ENCODE measurements around the gene CTSC. TPM values are rescaled to one million over a fixed set of nuclear protein-coding genes. Genes with fewer than 3 reads are reported as not detected.

The CTSC gene
- 10 to 100 TPM; 19.1 to 22.2 TPM for total RNA-seq

DNA sequence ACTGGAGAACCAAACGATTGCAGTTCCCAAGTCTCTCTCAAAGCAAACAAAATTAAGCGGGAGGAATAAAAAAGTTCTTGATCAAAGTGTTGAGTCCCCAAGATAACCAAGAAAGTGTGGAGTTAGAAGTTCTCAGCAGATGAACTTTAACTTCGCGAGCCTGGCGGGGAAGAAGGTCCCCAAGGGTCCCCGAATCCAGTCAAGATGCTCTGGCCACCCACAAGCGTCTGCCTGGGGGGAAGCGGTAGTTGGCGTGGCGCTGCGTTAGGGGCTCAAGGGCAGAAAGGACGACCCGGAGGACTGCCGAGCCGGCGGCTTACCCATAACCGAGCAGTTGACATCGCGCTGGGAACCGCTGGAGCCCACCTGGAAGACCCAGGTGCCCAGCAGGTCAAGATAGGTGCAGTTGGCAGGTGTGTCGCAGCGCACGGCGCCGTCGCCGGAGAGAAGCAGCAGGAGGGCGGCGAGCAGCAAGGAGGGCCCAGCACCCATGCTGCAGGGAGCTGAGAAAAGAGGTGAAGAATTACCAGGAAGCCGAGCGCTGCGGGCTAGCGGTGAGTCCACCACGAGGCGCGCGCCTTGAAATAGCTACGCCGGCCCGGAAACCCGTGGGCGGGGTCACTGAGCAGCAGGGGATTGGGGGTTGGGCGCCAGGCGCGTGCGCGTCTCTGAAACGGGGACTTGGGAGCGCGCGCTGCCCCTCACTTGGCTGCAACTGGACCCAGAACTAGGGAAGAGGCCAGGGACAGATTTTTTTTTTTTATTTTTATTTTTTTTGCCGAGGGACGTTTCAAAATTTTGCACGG lies at the start of gene CTSC:
CTSC (minus strand) TSS at position 556 of the 806 bp plus-strand sequence; CDS start at position 492, 64 bp downstream.
- peak; percentile 92 for DNase-seq
- intact Hi-C loops (cut with micrococcal nuclease), result loop anchor here (2.0 to 10.0 kb wide), 5 partner anchors 35 to 1300 kb away; partner anchors contain the start of gene TMEM135
- Mint-ChIP-seq H3K9me3 (no peaks in the 10 kb centered on the region), H3K27me3 (ENCODE audit: low read depth) (no peaks in the 10 kb centered on the region), H3K27ac (peak within 1 kb of the TSS; percentile 73), H3K4me3 (peak within 1 kb of the TSS; percentile 99), H3K36me3 (ENCODE audit: low read depth) (peaks cover 21% of the 10 kb centered on the region), H3K4me1 (ENCODE audit: low read depth) (peaks cover 48% of the 10 kb centered on the region)
- CTCF ChIA-PET, result interaction anchor here (0.7 to 1.8 kb wide), 6 partner anchors 9 to 642 kb away, joined by 3 to 4 read pairs (median 3); no protein-coding TSS in a partner anchor

DNA sequence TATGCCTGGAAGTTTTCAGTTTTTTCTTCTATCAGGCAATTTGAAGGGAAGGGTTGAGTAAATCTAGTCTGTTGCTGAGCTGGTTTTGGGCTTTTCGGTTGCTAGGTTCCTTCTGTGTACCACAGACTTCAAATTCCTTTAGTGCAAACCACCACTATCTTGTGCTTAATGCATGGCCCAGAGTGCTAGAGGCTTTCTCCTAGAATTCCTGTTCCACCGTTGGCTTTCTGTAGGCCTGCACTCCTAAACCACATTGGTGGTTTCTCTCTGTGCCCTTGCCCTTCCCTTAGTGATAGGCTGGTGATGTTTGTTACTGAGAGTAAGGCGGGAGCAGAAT lies 47.1 kb upstream of the CTSC start:
- DNase-seq, result no peak
- intact Hi-C loops (cut with micrococcal nuclease), result no loop called here
- Mint-ChIP-seq H3K27me3 (ENCODE audit: low read depth) (no peaks in the 10 kb centered on the region), H3K4me3 (no peak overlapping the region), H3K36me3 (ENCODE audit: low read depth) (no peaks in the 10 kb centered on the region), H3K9me3 (no peaks in the 10 kb centered on the region), H3K27ac (no peak overlapping the region), H3K4me1 (ENCODE audit: low read depth) (peaks cover 4% of the 10 kb centered on the region)
- CTCF ChIA-PET, result no interaction called here

DNA sequence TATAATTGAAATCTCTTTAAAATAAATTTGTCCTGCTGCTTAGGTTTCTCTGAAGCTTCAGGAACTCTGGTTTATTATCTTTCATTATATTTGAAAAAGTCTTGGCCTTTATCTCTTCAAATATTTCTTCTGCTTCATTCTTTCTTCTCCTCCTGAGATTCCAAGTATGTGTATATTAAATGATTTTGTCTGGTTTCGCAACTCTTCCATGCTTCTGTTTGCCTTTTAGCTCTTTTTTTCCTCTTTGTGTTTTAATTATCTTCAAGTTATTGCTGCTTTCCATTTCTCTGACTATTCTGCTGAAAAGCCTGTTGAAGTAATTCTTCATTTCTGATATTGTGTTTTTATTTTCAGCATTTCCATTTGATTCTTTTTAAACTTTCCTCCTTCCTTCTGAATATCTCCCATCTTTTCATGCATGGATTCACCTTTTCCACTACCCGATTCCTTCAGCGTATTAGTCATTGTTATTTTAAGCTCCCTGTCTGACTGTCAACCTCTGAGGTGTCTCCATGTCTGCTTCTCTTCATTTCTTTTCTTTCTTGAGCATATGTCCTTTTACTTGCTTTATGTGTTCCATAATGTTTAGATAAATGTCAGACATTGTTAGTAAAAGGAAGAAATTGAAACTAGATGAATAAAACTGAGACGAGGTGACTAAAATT lies 46.6 kb upstream of the CTSC start:
- CTCF ChIA-PET, result no interaction called here
- no peaks in the 10 kb centered on the region for H3K36me3 Mint-ChIP-seq (ENCODE audit: low read depth)
- no peaks in the 10 kb centered on the region for H3K27me3 Mint-ChIP-seq (ENCODE audit: low read depth)
- no peak overlapping the region for H3K4me3 Mint-ChIP-seq
- no peaks in the 10 kb centered on the region for H3K9me3 Mint-ChIP-seq
- H3K4me1 Mint-ChIP-seq (ENCODE audit: low read depth), result peaks cover 4% of the 10 kb centered on the region
- no peak overlapping the region for H3K27ac Mint-ChIP-seq
- DNase-seq, result no peak
- intact Hi-C loops (cut with micrococcal nuclease), result no loop called here

DNA sequence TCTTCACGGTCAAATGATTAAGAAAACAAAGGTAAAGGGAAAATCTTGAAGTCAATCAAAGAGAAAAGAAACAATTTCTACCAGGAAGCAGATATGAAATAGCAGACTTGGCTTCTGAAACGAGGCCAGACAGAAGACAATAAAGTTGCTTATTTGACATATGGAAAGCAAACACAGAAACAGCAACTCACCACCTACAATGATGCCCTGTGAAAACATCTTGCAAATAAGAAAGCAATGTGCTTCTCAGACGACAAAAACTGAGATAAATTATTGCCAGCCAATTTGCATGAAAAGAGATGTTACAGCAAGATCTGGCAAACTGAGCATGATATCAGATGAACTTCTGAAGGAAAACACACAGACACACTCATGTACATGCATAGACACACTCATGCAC lies 45.9 kb upstream of the CTSC start:
- no peak for DNase-seq
- Mint-ChIP-seq H3K9me3 (no peaks in the 10 kb centered on the region), H3K36me3 (ENCODE audit: low read depth) (no peaks in the 10 kb centered on the region), H3K27me3 (ENCODE audit: low read depth) (no peaks in the 10 kb centered on the region), H3K4me1 (ENCODE audit: low read depth) (peaks cover 4% of the 10 kb centered on the region), H3K4me3 (no peak overlapping the region), H3K27ac (no peak overlapping the region)
- intact Hi-C loops (cut with micrococcal nuclease), result no loop called here
- CTCF ChIA-PET, result no interaction called here

DNA sequence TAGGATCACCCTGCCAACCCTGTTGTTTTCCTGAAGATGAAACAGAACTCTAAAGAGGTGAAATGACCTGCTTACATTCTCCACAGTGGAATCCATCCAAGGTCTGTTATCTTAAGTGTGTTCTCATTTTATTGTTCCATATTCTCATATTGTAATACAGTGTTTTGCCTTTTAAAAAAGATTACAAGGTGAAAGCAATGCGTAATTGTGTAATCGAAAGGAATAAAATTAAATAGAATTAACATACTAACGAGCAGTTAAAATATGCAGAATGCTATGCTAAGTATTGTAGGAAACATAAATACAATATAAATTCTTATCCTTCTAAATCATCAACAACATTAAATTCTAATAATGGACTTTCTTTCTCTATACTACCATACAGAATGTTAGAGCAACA lies 41.6 kb upstream of the CTSC start:
- CTCF ChIA-PET, result interaction anchor here (0.7 kb wide), 1 partner anchor 37 kb away, joined by 3 read pairs; no protein-coding TSS in a partner anchor
- no peak for DNase-seq
- intact Hi-C loops (cut with micrococcal nuclease), result no loop called here
- Mint-ChIP-seq H3K36me3 (ENCODE audit: low read depth) (no peaks in the 10 kb centered on the region), H3K9me3 (no peaks in the 10 kb centered on the region), H3K4me3 (no peak overlapping the region), H3K4me1 (ENCODE audit: low read depth) (no peaks in the 10 kb centered on the region), H3K27ac (no peak overlapping the region), H3K27me3 (ENCODE audit: low read depth) (no peaks in the 10 kb centered on the region)

DNA sequence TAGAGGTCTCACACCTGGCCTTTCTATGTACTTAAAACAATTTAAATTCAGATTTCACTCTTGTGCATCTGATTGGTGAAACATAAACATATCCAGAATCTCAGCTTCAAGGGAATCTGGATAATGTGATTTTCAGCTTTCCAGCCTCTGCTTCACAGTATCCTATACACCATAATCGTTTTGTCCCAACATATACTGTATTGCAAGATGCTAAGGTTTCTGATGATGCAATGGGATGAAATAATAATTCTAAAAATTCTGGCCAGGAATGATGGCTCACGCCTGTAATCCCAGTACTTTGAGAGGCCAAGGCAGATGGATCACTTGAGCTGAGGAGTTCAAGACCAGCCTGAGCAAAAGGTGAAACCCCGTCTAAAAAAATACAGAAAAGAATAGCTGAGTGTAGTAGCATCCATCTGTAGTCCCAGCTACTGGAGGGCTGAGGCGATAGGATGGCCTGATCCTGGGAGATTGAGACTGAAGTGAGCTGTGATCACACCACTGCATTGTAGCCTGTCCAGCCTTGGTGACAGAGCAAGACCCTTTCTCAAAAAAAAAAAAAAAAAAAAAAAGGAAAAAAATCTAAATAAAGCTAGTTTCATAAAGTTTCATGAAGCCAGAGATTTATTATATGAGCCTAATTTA lies 41.0 kb upstream of the CTSC start:
- intact Hi-C loops (cut with micrococcal nuclease), result no loop called here
- H3K27ac Mint-ChIP-seq, result no peak overlapping the region
- H3K4me3 Mint-ChIP-seq, result no peak overlapping the region
- H3K4me1 Mint-ChIP-seq (ENCODE audit: low read depth), result no peaks in the 10 kb centered on the region
- no peak for DNase-seq
- no peaks in the 10 kb centered on the region for H3K36me3 Mint-ChIP-seq (ENCODE audit: low read depth)
- CTCF ChIA-PET, result interaction anchor here (0.7 kb wide), 1 partner anchor 38 kb away, joined by 3 read pairs; no protein-coding TSS in a partner anchor
- H3K9me3 Mint-ChIP-seq, result no peaks in the 10 kb centered on the region
- H3K27me3 Mint-ChIP-seq (ENCODE audit: low read depth), result no peaks in the 10 kb centered on the region

DNA sequence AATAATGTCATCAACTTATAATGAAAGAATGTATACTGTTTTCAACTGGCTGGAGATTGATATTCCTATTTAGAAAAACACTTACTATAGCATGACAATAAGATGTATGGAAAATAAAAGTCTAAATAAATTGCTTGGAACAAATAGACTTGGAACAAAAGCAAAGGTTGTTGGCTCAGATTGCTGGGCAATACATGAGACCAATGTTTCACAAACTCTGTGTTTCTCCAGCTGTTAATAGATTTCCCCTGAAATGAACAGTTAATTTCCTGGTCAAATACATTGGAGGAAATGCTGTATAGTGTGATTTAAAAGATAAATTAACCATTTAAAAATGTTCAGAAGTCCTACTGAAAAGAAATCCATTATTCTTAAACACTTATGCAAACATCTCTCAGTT lies 40.1 kb upstream of the CTSC start:
- H3K36me3 Mint-ChIP-seq (ENCODE audit: low read depth), result no peaks in the 10 kb centered on the region
- no peaks in the 10 kb centered on the region for H3K4me1 Mint-ChIP-seq (ENCODE audit: low read depth)
- intact Hi-C loops (cut with micrococcal nuclease), result no loop called here
- CTCF ChIA-PET, result no interaction called here
- DNase-seq, result no peak
- H3K27ac Mint-ChIP-seq, result no peak overlapping the region
- H3K4me3 Mint-ChIP-seq, result no peak overlapping the region
- no peaks in the 10 kb centered on the region for H3K27me3 Mint-ChIP-seq (ENCODE audit: low read depth)
- no peaks in the 10 kb centered on the region for H3K9me3 Mint-ChIP-seq

DNA sequence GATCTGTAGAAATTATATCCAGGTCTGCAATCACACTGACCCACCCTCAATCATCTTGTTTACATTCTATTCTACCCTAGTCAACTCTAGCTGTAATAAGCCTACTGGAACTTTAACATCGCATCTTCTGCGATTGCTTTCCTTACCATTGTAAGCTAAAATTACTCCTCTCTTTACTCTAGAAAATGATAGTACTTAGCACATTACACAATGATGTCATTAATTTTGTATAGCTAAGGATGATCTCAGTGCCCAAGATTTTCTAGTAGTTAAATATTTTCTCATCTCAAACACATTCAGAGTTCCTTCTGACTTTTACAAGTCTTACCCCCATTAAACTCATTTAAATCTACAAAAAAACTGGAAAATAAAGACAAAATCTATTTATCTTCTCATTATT lies 39.6 kb upstream of the CTSC start:
- CTCF ChIA-PET, result no interaction called here
- Mint-ChIP-seq H3K27me3 (ENCODE audit: low read depth) (no peaks in the 10 kb centered on the region), H3K27ac (no peak overlapping the region), H3K4me3 (no peak overlapping the region), H3K36me3 (ENCODE audit: low read depth) (no peaks in the 10 kb centered on the region), H3K9me3 (no peaks in the 10 kb centered on the region), H3K4me1 (ENCODE audit: low read depth) (no peaks in the 10 kb centered on the region)
- DNase-seq, result no peak
- intact Hi-C loops (cut with micrococcal nuclease), result no loop called here

DNA sequence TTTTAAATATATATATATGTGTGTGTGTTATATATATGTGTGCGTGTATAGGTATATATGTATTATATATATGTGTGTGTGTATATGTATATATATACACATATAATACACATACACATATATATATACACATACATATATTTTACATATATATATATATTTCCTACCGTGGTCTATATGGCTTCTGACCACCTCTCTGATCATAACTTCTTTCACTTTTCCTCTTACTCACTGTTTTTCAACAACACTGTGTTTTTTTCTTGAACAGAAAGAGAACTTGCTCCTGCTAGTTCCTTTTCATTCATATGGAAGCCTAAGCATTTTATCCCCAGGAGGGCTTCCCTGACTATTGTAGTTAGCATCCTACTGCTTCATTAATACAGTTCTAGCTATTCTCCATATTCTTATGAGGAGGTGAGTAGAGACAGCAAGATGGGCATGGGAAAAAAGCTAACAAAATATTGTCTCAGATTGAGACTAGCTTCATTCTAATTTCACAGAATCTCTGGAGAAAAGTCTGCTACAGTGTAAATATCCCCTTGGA lies 38.5 kb upstream of the CTSC start:
- Mint-ChIP-seq H3K27me3 (ENCODE audit: low read depth) (no peaks in the 10 kb centered on the region), H3K27ac (no peak overlapping the region), H3K4me1 (ENCODE audit: low read depth) (peaks cover 8% of the 10 kb centered on the region), H3K36me3 (ENCODE audit: low read depth) (no peaks in the 10 kb centered on the region), H3K4me3 (no peak overlapping the region), H3K9me3 (no peaks in the 10 kb centered on the region)
- intact Hi-C loops (cut with micrococcal nuclease), result no loop called here
- CTCF ChIA-PET, result no interaction called here
- no peak for DNase-seq

DNA sequence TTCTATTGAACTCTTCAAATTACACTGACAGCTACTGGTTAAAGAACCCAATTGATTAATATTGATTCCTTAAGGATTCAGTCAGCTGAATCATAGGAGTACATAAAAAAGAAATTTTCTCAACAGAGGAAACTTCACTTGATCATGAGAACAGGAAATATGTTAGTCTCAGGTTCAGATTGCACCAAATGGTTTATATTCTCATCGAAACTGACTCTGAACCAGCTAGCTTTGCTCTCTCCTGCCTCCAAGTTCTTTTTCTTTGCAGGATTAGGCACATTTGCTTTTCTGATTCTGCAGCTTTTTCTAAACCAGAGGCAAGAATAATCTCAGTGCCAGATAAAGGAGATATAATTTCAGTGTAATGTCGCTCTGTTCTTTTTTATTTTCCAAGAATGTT lies 33.2 kb upstream of the CTSC start:
- H3K9me3 Mint-ChIP-seq, result no peaks in the 10 kb centered on the region
- H3K4me1 Mint-ChIP-seq (ENCODE audit: low read depth), result peaks cover 25% of the 10 kb centered on the region
- CTCF ChIA-PET, result no interaction called here
- peak overlapping the region; percentile 12 for H3K27ac Mint-ChIP-seq
- DNase-seq, result no peak
- no peaks in the 10 kb centered on the region for H3K36me3 Mint-ChIP-seq (ENCODE audit: low read depth)
- no peaks in the 10 kb centered on the region for H3K27me3 Mint-ChIP-seq (ENCODE audit: low read depth)
- intact Hi-C loops (cut with micrococcal nuclease), result no loop called here
- no peak overlapping the region for H3K4me3 Mint-ChIP-seq

DNA sequence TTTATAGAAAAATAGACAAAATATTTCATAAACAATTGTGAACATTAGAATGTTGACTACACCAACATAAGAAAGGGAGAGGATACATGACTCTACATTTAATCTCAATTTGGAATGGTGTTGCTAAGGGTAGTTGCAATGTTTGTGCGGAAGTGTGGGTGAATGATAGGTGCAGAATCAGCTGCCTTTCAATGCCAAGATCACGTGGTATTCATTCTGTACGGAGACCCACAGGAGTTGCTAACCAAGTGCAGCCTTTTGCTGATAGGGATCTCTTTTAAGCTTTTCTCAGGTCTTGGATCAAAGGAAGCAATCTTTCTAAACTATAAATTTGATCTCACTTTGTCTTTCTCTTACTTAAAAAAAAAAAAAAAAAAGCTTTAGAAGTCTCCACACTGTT lies 29.8 kb upstream of the CTSC start:
- H3K4me3 Mint-ChIP-seq, result no peak overlapping the region
- H3K27ac Mint-ChIP-seq, result no peak overlapping the region
- H3K36me3 Mint-ChIP-seq (ENCODE audit: low read depth), result no peaks in the 10 kb centered on the region
- CTCF ChIA-PET, result interaction anchor here (0.7 kb wide), 1 partner anchor 111 kb away, joined by 3 read pairs; no protein-coding TSS in a partner anchor
- peaks cover 38% of the 10 kb centered on the region for H3K4me1 Mint-ChIP-seq (ENCODE audit: low read depth)
- H3K9me3 Mint-ChIP-seq, result no peaks in the 10 kb centered on the region
- intact Hi-C loops (cut with micrococcal nuclease), result no loop called here
- no peaks in the 10 kb centered on the region for H3K27me3 Mint-ChIP-seq (ENCODE audit: low read depth)
- DNase-seq, result no peak

DNA sequence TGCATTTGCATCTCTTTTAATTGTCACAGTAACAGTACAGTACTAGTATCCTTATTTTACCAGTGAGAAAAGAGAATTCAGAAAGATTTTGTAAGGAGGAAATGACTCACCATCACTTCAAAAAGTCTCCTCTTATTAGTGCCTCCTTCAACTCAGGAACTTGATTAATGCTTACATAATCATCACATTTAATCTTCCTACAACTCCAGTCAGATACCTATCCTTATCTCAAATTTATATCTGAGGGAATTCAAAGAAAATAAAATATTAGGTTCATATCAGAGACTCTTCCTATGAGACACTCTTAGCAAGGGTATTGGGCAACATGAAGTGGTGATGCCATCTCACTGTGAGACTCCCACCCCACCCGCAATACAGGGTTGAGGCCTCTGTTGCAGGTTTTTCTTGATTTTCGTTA lies 26.1 kb upstream of the CTSC start:
- H3K27me3 Mint-ChIP-seq (ENCODE audit: low read depth), result no peaks in the 10 kb centered on the region
- no peaks in the 10 kb centered on the region for H3K36me3 Mint-ChIP-seq (ENCODE audit: low read depth)
- H3K27ac Mint-ChIP-seq, result no peak overlapping the region
- no peak overlapping the region for H3K4me3 Mint-ChIP-seq
- DNase-seq, result no peak
- intact Hi-C loops (cut with micrococcal nuclease), result no loop called here
- H3K4me1 Mint-ChIP-seq (ENCODE audit: low read depth), result peaks cover 33% of the 10 kb centered on the region
- CTCF ChIA-PET, result no interaction called here
- no peaks in the 10 kb centered on the region for H3K9me3 Mint-ChIP-seq
